BE2C (cell line): ENCODE measurements around the gene NUSAP1.
"Not testable (repeated sequence)": the region's sequence is repeated elsewhere in the genome, so short reads cannot be mapped to it uniquely, and the experiment has no call there.

Experiments
- DNase-seq: peaks from one replicate; pipeline ENCODE4 v3.0.0-alpha.2; 2020
- H3K27me3 ChIP-seq: fragments of 250-450 bp; sonication (Bioruptor Pico); 2 replicates; pipeline ENCODE4 v1.5.1; 2020; ENCODE audit warnings: mild to moderate bottlenecking
- H3K36me3 ChIP-seq: fragments of 250-450 bp; sonication (Bioruptor Pico); 2 replicates; pipeline ENCODE4 v1.5.1; 2020; ENCODE audit warnings: mild to moderate bottlenecking
- H3K4me1 ChIP-seq: fragments of 250-450 bp; sonication (Bioruptor Pico); 2 replicates; pipeline ENCODE4 v1.5.1; 2020
- H3K4me3 ChIP-seq: 2 replicates; pipeline ENCODE4 v1.5.1; 2011; ENCODE audit warnings: low read depth, low read length
- H3K9me3 ChIP-seq: fragments of 250-450 bp; sonication (Bioruptor Pico); 2 replicates; pipeline ENCODE4 v1.5.1; 2020
- CTCF ChIP-seq: IDR thresholded peaks from 2 replicates; pipeline ENCODE4 v1.5.1; 2012; ENCODE audit warnings: mild to moderate bottlenecking, low read depth, low read length

NUSAP1 gene

GRCh38 chr15:41286665-41287333, 45.9 kb upstream of the NUSAP1 start:
- Histone ChIP-seq H3K27me3 (no peaks in the 10 kb centered on the region), H3K4me1 (no peaks in the 10 kb centered on the region), H3K9me3 (no peaks in the 10 kb centered on the region), H3K36me3 (peaks cover 61% of the 10 kb centered on the region), H3K4me3 (no peak overlapping the region)
- TF ChIP-seq CTCF, result no peak
- DNase-seq, result no peak

GRCh38 chr15:41288464-41288863, 44.2 kb upstream of the NUSAP1 start:
- no peak for TF ChIP-seq CTCF
- DNase-seq, result no peak
- Histone ChIP-seq H3K36me3 (peaks cover 71% of the 10 kb centered on the region), H3K4me3 (no peak overlapping the region), H3K27me3 (no peaks in the 10 kb centered on the region), H3K4me1 (no peaks in the 10 kb centered on the region), H3K9me3 (no peaks in the 10 kb centered on the region)

- H3K9me3 ChIP-seq, result no peaks in the 10 kb centered on the region
- H3K27me3 ChIP-seq, result no peaks in the 10 kb centered on the region
- DNase-seq, result no peak
- TF ChIP-seq CTCF, result no peak
- H3K4me1 ChIP-seq, result no peaks in the 10 kb centered on the region
- H3K36me3 ChIP-seq, result peaks cover 75% of the 10 kb centered on the region
- H3K4me3 ChIP-seq, result no peak overlapping the region
These were observed 42.7 kb upstream of the NUSAP1 start for GRCh38 chr15:41289953-41290352.

- no peak for DNase-seq
- no peaks in the 10 kb centered on the region for H3K4me1 ChIP-seq
- H3K9me3 ChIP-seq, result no peaks in the 10 kb centered on the region
- no peak overlapping the region for H3K4me3 ChIP-seq
- no peak for TF ChIP-seq CTCF
- H3K27me3 ChIP-seq, result no peaks in the 10 kb centered on the region
- H3K36me3 ChIP-seq, result peaks cover 67% of the 10 kb centered on the region
These were observed 41.5 kb upstream of the NUSAP1 start for GRCh38 chr15:41291065-41291631.

- no peaks in the 10 kb centered on the region for H3K4me1 ChIP-seq
- no peak for TF ChIP-seq CTCF
- peaks cover 67% of the 10 kb centered on the region for H3K36me3 ChIP-seq
- no peaks in the 10 kb centered on the region for H3K27me3 ChIP-seq
- H3K9me3 ChIP-seq, result no peaks in the 10 kb centered on the region
- H3K4me3 ChIP-seq, result no peak overlapping the region
- no peak for DNase-seq
These were observed 40.2 kb upstream of the NUSAP1 start for GRCh38 chr15:41292521-41292920.

GRCh38 chr15:41301139-41301538, 31.5 kb upstream of the NUSAP1 start:
- not testable (repeated sequence) for H3K9me3 ChIP-seq, H3K4me3 ChIP-seq, DNase-seq, H3K27me3 ChIP-seq, H3K4me1 ChIP-seq
- H3K36me3 ChIP-seq, result peaks cover 49% of the 10 kb centered on the region
